Thyroid gland (tissue), 4 donors: ENCODE measurements around the gene OR9Q1.

Source experiments
- POLR2A ChIP-seq, 2 donors: fragments of 450-650 bp; IDR thresholded peaks; one replicate each; pipeline ENCODE4 v1.6.1; 2017; ENCODE audit warnings: antibody characterized with exemption in 2 of 2, mild to moderate bottlenecking in 2 of 2, moderate library complexity in 1 of 2
- TF ChIP-seq, protein P1 (sequence below), 6 experiments: fragments of 200-600 bp in 3 of 6; fragments of 450-650 bp in 3 of 6; sonication (generic) in 3 of 6; IDR thresholded peaks; one replicate each; pipeline ENCODE4 v1.5.1; 2016 to 2019; ENCODE audit warnings: antibody characterized with exemption in 6 of 6, mild to moderate bottlenecking in 2 of 6, inconsistent platforms in 1 of 6, moderate library complexity in 1 of 6

DNA sequence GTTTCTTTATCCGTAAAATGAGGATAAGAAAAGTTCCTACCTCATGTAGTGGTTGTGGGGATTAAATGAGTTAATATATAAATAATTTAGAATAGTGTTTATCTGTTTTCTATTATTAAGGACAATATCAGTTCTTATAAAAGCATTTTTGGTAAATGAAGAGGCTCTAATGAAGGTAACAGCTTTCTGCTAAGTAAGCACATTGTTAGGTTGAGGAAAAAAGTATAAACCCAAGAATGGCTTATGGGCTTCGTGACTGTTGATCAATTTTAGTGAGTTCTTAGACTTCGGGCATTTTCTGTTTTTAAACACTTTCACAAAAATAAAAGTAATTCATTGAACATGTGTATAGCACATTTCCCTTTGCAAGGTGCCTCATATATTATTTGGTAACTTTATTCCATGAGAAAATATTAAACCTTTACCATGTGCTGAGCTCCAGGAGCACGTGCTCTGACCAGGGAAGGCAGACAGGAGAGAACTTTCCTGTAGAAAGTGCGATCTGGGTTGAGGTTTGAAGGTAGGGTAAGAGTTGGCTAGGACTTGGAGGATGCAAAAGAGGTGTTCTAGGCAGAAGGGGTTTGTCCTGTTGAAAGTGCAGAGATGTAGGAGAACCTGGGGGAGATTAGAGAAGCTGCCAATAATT is 153.9 kb downstream of the OR9Q1 start:
- TF ChIP-seq, protein P1, sequence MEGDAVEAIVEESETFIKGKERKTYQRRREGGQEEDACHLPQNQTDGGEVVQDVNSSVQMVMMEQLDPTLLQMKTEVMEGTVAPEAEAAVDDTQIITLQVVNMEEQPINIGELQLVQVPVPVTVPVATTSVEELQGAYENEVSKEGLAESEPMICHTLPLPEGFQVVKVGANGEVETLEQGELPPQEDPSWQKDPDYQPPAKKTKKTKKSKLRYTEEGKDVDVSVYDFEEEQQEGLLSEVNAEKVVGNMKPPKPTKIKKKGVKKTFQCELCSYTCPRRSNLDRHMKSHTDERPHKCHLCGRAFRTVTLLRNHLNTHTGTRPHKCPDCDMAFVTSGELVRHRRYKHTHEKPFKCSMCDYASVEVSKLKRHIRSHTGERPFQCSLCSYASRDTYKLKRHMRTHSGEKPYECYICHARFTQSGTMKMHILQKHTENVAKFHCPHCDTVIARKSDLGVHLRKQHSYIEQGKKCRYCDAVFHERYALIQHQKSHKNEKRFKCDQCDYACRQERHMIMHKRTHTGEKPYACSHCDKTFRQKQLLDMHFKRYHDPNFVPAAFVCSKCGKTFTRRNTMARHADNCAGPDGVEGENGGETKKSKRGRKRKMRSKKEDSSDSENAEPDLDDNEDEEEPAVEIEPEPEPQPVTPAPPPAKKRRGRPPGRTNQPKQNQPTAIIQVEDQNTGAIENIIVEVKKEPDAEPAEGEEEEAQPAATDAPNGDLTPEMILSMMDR (IDR thresholded peaks at IDR 0.05): no peak
- no peak for TF ChIP-seq POLR2A (IDR thresholded peaks at IDR 0.05)
